NCI-H1694 (cell line): Measurements from ENCODE around the gene THADA.

Source experiments
- DNase-seq: peaks from one replicate; lab custom pipeline; 2025; lab: John Stamatoyannopoulos, UW

THADA gene

GRCh38 chr2:43495727-43496126, 100.1 kb downstream of the THADA start:
- DNase-seq: no peak

GRCh38 chr2:43493954-43494353, 101.9 kb downstream of the THADA start:
- DNase-seq: no peak

GRCh38 chr2:43491065-43491639, 104.7 kb downstream of the THADA start:
- DNase-seq: no peak

GRCh38 chr2:43490252-43490786, 105.5 kb downstream of the THADA start:
- no peak for DNase-seq

GRCh38 chr2:43488737-43489136, 107.1 kb downstream of the THADA start:
- DNase-seq: no peak

- DNase-seq: no peak
These were observed 109.2 kb downstream of the THADA start for GRCh38 chr2:43486603-43487002.

- DNase-seq: peak; percentile 65
These were observed 111.4 kb downstream of the THADA start for GRCh38 chr2:43484323-43484930.

- DNase-seq: no peak
These were observed 112.9 kb downstream of the THADA start for GRCh38 chr2:43482961-43483360.

- no peak for DNase-seq
These were observed 113.8 kb downstream of the THADA start for GRCh38 chr2:43481927-43482542.

GRCh38 chr2:43480874-43481273, 115.0 kb downstream of the THADA start:
- DNase-seq: no peak

GRCh38 chr2:43478412-43479086, 117.3 kb downstream of the THADA start:
- DNase-seq: no peak

GRCh38 chr2:43475922-43476321, 119.9 kb downstream of the THADA start:
- no peak for DNase-seq

GRCh38 chr2:43475137-43475846, 120.5 kb downstream of the THADA start:
- DNase-seq: no peak

GRCh38 chr2:43474273-43474672, 121.6 kb downstream of the THADA start:
- no peak for DNase-seq

GRCh38 chr2:43473767-43474166, 122.1 kb downstream of the THADA start:
- DNase-seq: no peak

- no peak for DNase-seq
These were observed 123.2 kb downstream of the THADA start for GRCh38 chr2:43472527-43473194.

GRCh38 chr2:43469713-43470112, 126.1 kb downstream of the THADA start:
- no peak for DNase-seq

GRCh38 chr2:43469094-43469493, 126.7 kb downstream of the THADA start:
- no peak for DNase-seq

- no peak for DNase-seq
These were observed 127.9 kb downstream of the THADA start for GRCh38 chr2:43467891-43468290.

GRCh38 chr2:43465234-43465633, 130.6 kb downstream of the THADA start:
- DNase-seq: no peak

- no peak for DNase-seq
These were observed 131.2 kb downstream of the THADA start for GRCh38 chr2:43464590-43464989.
